ENCODE results near the gene ZBTB3.

ZBTB3 gene

DNA sequence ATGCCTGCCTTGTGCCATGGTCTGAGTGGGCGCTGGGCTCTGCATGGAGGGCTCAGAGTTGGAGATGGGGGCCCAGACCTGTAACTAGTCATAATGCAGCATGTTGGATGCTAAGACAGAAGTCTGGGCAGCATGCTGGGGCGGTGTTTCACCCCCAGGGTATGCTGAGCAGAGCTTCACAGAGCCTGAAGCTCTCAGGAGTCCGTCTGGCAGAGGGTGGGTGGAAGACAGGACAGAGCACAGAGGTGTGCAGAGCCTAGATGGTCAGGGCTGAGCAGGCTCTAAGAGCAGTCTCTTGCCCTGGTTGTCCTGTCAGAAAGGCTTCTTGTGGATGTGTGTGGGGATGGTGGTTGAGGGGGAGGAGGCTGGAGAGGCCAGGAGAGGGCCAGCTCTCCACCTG lies 24.5 kb upstream of the ZBTB3 start:
- H3K36me3 ChIP-seq (ENCODE audit: control insufficient read depth in 1 of 2, insufficient read depth in 2 of 2, low read length in 2 of 2), result peaks cover 51 to 54% of the 10 kb centered on the region in 2 experiments

DNA sequence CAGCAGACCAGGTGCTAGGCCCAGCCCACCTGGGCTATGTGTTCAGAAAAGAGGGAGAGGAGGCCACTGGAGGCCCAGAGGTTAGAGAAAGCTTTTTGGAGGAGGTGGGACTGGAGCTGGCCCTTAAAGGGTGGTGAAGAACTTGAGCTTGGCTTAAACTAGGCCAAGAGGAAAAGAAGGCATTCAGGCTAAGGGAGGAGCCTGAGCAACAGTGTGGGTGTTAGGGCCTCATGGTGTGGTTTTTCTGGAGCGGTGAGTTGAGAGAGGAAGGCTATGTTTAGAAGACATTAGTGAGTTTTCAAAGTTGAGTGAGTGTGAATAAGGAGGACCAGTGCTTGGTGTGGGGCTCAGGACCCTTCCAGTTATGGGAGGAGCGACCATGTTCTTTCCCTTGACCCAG lies 23.4 kb upstream of the ZBTB3 start:
- Histone ChIP-seq H4K8ac (ENCODE audit: low read depth, low read length) (no peak overlapping the region), H3K79me1 (ENCODE audit: low read length) (no peaks in the 10 kb centered on the region), H2AK5ac (ENCODE audit: low read length) (no peak overlapping the region), H3K4me2 (ENCODE audit: low read length) (no peak overlapping the region), H3K4me3 (ENCODE audit: low read depth, low read length) (no peak overlapping the region), H3K14ac (ENCODE audit: low read length) (no peak overlapping the region), H2BK5ac (ENCODE audit: low read depth, low read length, poor library complexity) (no peak overlapping the region), H3K23ac (ENCODE audit: low read length) (no peak overlapping the region), H2BK12ac (ENCODE audit: low read length) (no peak overlapping the region), H3K27ac (ENCODE audit: low read depth, low read length) (no peak overlapping the region), H3K36me3 (ENCODE audit: control insufficient read depth in 1 of 2, insufficient read depth in 2 of 2, low read length in 2 of 2) (peaks cover 48 to 49% of the 10 kb centered on the region in 2 experiments), H3K27me3 (ENCODE audit: insufficient read depth, low read length) (no peaks in the 10 kb centered on the region), H3K4ac (ENCODE audit: low read depth, low read length) (no peak overlapping the region), H3K9me3 (ENCODE audit: insufficient read depth, low read depth, low read length) (peaks cover 2% of the 10 kb centered on the region), H2BK120ac (ENCODE audit: insufficient read depth, low read length, poor library complexity) (no peak overlapping the region), H3K79me2 (ENCODE audit: control insufficient read depth, insufficient read depth, low read length, poor library complexity) (no peaks in the 10 kb centered on the region), H3K18ac (ENCODE audit: low read length) (no peak overlapping the region), H3K9ac (ENCODE audit: low read length) (no peak overlapping the region), H4K12ac (ENCODE audit: low read depth, low read length) (no peak overlapping the region), H4K91ac (ENCODE audit: low read depth, low read length) (no peak overlapping the region), H2AFZ (ENCODE audit: insufficient read depth, low read length, poor library complexity) (no peak overlapping the region), H3K4me1 (ENCODE audit: control insufficient read depth in 1 of 2, insufficient read depth in 2 of 2, low read length in 2 of 2) (no peaks in the 10 kb centered on the region)
- WGBS (ENCODE audit: extremely low coverage, insufficient coverage, insufficient read length), result no CpG with 5 or more reads among the region's 2 CpGs
- no peak for DNase-seq

More for the DNA sequence above, 24.5 kb upstream of the ZBTB3 start:
- no peaks in the 10 kb centered on the region for H3K79me1 ChIP-seq (ENCODE audit: low read length)
- H3K27me3 ChIP-seq (ENCODE audit: insufficient read depth, low read length), result no peaks in the 10 kb centered on the region
- H3K4me2 ChIP-seq (ENCODE audit: low read length), result no peak overlapping the region
- H3K27ac ChIP-seq (ENCODE audit: low read depth, low read length), result no peak overlapping the region
- H2BK12ac ChIP-seq (ENCODE audit: low read length), result no peak overlapping the region
- H3K4me3 ChIP-seq (ENCODE audit: low read depth, low read length), result no peak overlapping the region
- no peaks in the 10 kb centered on the region for H3K4me1 ChIP-seq (ENCODE audit: control insufficient read depth in 1 of 2, insufficient read depth in 2 of 2, low read length in 2 of 2)
- no peak overlapping the region for H3K9ac ChIP-seq (ENCODE audit: low read length)
- H3K79me2 ChIP-seq (ENCODE audit: control insufficient read depth, insufficient read depth, low read length, poor library complexity), result no peaks in the 10 kb centered on the region
- no peak overlapping the region for H2AFZ ChIP-seq (ENCODE audit: insufficient read depth, low read length, poor library complexity)
- H3K18ac ChIP-seq (ENCODE audit: low read length), result no peak overlapping the region
- H3K9me3 ChIP-seq (ENCODE audit: insufficient read depth, low read depth, low read length), result peaks cover 4% of the 10 kb centered on the region
- no peak overlapping the region for H4K91ac ChIP-seq (ENCODE audit: low read depth, low read length)
- H3K14ac ChIP-seq (ENCODE audit: low read length), result no peak overlapping the region
- H2BK5ac ChIP-seq (ENCODE audit: low read depth, low read length, poor library complexity), result no peak overlapping the region
- no peak overlapping the region for H4K12ac ChIP-seq (ENCODE audit: low read depth, low read length)
- no peak overlapping the region for H2AK5ac ChIP-seq (ENCODE audit: low read length)
- no peak for DNase-seq
- no peak overlapping the region for H3K23ac ChIP-seq (ENCODE audit: low read length)
- no peak overlapping the region for H3K4ac ChIP-seq (ENCODE audit: low read depth, low read length)
- H2BK120ac ChIP-seq (ENCODE audit: insufficient read depth, low read length, poor library complexity), result no peak overlapping the region
- H4K8ac ChIP-seq (ENCODE audit: low read depth, low read length), result no peak overlapping the region
- WGBS (ENCODE audit: extremely low coverage, insufficient coverage, insufficient read length), result no CpG with 5 or more reads among the region's 3 CpGs

GRCh38 chr11:62775646-62776045 lies 21.7 kb upstream of the ZBTB3 start:
- WGBS (ENCODE audit: extremely low coverage, insufficient coverage, insufficient read length), result no CpG with 5 or more reads among the region's 17 CpGs
- Histone ChIP-seq H3K4me1 (ENCODE audit: control insufficient read depth in 1 of 2, insufficient read depth in 2 of 2, low read length in 2 of 2) (peaks cover 2 to 4% of the 10 kb centered on the region in 2 experiments), H4K91ac (ENCODE audit: low read depth, low read length) (no peak overlapping the region), H3K18ac (ENCODE audit: low read length) (no peak overlapping the region), H3K14ac (ENCODE audit: low read length) (no peak overlapping the region), H3K9ac (ENCODE audit: low read length) (no peak overlapping the region), H3K79me2 (ENCODE audit: control insufficient read depth, insufficient read depth, low read length, poor library complexity) (no peaks in the 10 kb centered on the region), H2BK12ac (ENCODE audit: low read length) (no peak overlapping the region), H4K12ac (ENCODE audit: low read depth, low read length) (no peak overlapping the region), H3K4ac (ENCODE audit: low read depth, low read length) (no peak overlapping the region), H2BK5ac (ENCODE audit: low read depth, low read length, poor library complexity) (no peak overlapping the region), H3K9me3 (ENCODE audit: insufficient read depth, low read depth, low read length) (no peaks in the 10 kb centered on the region), H3K27ac (ENCODE audit: low read depth, low read length) (no peak overlapping the region), H2BK120ac (ENCODE audit: insufficient read depth, low read length, poor library complexity) (no peak overlapping the region), H2AK5ac (ENCODE audit: low read length) (no peak overlapping the region), H2AFZ (ENCODE audit: insufficient read depth, low read length, poor library complexity) (no peak overlapping the region), H3K79me1 (ENCODE audit: low read length) (peaks cover 9% of the 10 kb centered on the region), H3K36me3 (ENCODE audit: control insufficient read depth in 1 of 2, insufficient read depth in 2 of 2, low read length in 2 of 2) (peaks cover 41 to 42% of the 10 kb centered on the region in 2 experiments), H3K27me3 (ENCODE audit: insufficient read depth, low read length) (no peaks in the 10 kb centered on the region), H3K4me3 (ENCODE audit: low read depth, low read length) (no peak overlapping the region), H3K4me2 (ENCODE audit: low read length) (no peak overlapping the region), H4K8ac (ENCODE audit: low read depth, low read length) (no peak overlapping the region), H3K23ac (ENCODE audit: low read length) (no peak overlapping the region)
- DNase-seq, result no peak

DNA sequence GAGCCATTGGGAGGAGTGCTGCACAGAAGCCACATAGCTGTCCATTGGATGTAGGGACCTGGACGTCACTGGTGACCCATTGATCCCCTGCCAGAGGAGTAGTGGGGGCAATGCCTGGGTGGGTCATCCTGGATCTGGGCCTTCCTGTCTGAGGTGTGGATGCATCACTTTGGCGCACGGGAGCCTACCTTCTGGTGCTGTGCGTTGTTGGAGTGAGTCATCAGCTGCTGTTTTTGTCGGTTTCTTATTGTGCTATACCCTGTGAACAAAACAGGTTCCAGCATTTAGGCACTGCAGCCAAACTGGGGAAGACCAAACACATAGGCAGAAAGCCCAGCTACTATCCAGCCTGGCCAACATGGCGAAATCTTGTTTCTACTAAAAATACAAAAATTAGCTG lies 20.4 kb upstream of the ZBTB3 start:
- Histone ChIP-seq H4K8ac (ENCODE audit: low read depth, low read length) (no peak overlapping the region), H3K79me2 (ENCODE audit: control insufficient read depth, insufficient read depth, low read length, poor library complexity) (no peaks in the 10 kb centered on the region), H2BK120ac (ENCODE audit: insufficient read depth, low read length, poor library complexity) (no peak overlapping the region), H2AK5ac (ENCODE audit: low read length) (no peak overlapping the region), H3K4ac (ENCODE audit: low read depth, low read length) (no peak overlapping the region), H3K4me2 (ENCODE audit: low read length) (no peak overlapping the region), H3K9ac (ENCODE audit: low read length) (no peak overlapping the region), H3K27me3 (ENCODE audit: insufficient read depth, low read length) (no peaks in the 10 kb centered on the region), H4K91ac (ENCODE audit: low read depth, low read length) (no peak overlapping the region), H2BK12ac (ENCODE audit: low read length) (no peak overlapping the region), H3K23ac (ENCODE audit: low read length) (no peak overlapping the region), H3K79me1 (ENCODE audit: low read length) (peaks cover 11% of the 10 kb centered on the region), H3K4me1 (ENCODE audit: control insufficient read depth in 1 of 2, insufficient read depth in 2 of 2, low read length in 2 of 2) (peaks cover 3 to 6% of the 10 kb centered on the region in 2 experiments), H3K27ac (ENCODE audit: low read depth, low read length) (no peak overlapping the region), H2BK5ac (ENCODE audit: low read depth, low read length, poor library complexity) (no peak overlapping the region), H3K14ac (ENCODE audit: low read length) (no peak overlapping the region), H2AFZ (ENCODE audit: insufficient read depth, low read length, poor library complexity) (no peak overlapping the region), H4K12ac (ENCODE audit: low read depth, low read length) (no peak overlapping the region), H3K18ac (ENCODE audit: low read length) (no peak overlapping the region), H3K36me3 (ENCODE audit: control insufficient read depth in 1 of 2, insufficient read depth in 2 of 2, low read length in 2 of 2) (peaks cover 36 to 39% of the 10 kb centered on the region in 2 experiments), H3K4me3 (ENCODE audit: low read depth, low read length) (no peak overlapping the region), H3K9me3 (ENCODE audit: insufficient read depth, low read depth, low read length) (no peaks in the 10 kb centered on the region)
- WGBS (ENCODE audit: extremely low coverage, insufficient coverage, insufficient read length), result no CpG with 5 or more reads among the region's 6 CpGs
- no peak for DNase-seq
